ENCODE data around the gene PRPF38A. TPM values are rescaled to one million over a fixed set of nuclear protein-coding genes. Genes with fewer than 3 reads are reported as not detected.

PRPF38A gene
- total and polyA plus RNA-seq, 2 of the 4 experiments (the other 2 are of a cell fraction), result 19.0 to 23.5 TPM

DNA sequence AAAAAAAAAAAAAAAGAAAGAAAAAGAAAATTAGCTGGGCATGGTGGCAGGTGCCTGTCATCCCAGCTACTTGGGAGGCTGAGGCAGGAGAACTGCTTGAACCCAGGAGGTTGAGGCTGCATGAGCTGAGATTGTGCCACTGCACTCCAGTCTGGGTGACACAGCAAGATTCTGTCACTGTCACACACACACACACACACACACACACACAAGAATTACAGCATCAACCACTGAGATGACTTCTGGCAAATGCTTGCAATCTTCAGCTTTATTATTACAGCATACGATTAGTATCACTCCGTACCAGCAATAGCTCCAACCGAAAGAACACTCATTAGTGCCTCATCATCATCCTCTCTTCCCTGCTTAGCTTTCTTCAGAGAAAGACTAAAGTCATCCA, 4.8 kb upstream of the PRPF38A start:
- intact Hi-C loops (cut with micrococcal nuclease), result no loop called here
- Histone ChIP-seq H3K27ac (ENCODE audit: insufficient read depth, low read length) (no peak overlapping the region), H2BK120ac (ENCODE audit: low read depth, low read length) (no peak overlapping the region), H4K8ac (ENCODE audit: low read depth in 2 of 2, low read length in 2 of 2) (no peak overlapping the region), H3K4me3 (ENCODE audit: insufficient read depth, low read depth, low read length) (no peak overlapping the region), H2AFZ (replicated peaks; ENCODE audit: low read length, poor library complexity) (no peak overlapping the region), H3K27me3 (ENCODE audit: control insufficient read depth, insufficient read depth, low read length) (no peaks in the 10 kb centered on the region), H3K9me3 (ENCODE audit: control insufficient read depth, insufficient read depth, low read length) (no peaks in the 10 kb centered on the region), H4K91ac (ENCODE audit: insufficient read depth, low read depth, low read length) (no peak overlapping the region), H2BK5ac (ENCODE audit: low read depth, low read length, poor library complexity, severe bottlenecking) (no peak overlapping the region), H3K4ac (ENCODE audit: low read depth, low read length) (no peak overlapping the region), H3K23ac (ENCODE audit: low read depth, low read length) (no peak overlapping the region), H2BK20ac (ENCODE audit: low read depth, low read length) (no peak overlapping the region), H3K9me1 (ENCODE audit: insufficient read depth, low read length) (no peaks in the 10 kb centered on the region), H4K5ac (ENCODE audit: low read depth, low read length) (no peak overlapping the region), H3K18ac (ENCODE audit: low read depth, low read length) (no peak overlapping the region), H4K20me1 (ENCODE audit: insufficient read depth, low read length) (no peaks in the 10 kb centered on the region), H2AK5ac (ENCODE audit: low read depth, low read length) (no peak overlapping the region), H3K4me2 (ENCODE audit: low read depth, low read length) (no peak overlapping the region), H3K4me1 (ENCODE audit: control insufficient read depth, insufficient read depth, low read length) (no peaks in the 10 kb centered on the region), H3K79me1 (ENCODE audit: low read depth in 1 of 2, low read length in 2 of 2) (peaks cover 10 to 27% of the 10 kb centered on the region in 2 experiments; a peak in 3 of 4 replicates), H2BK15ac (ENCODE audit: low read depth, low read length) (no peak overlapping the region), H3K36me3 (ENCODE audit: control insufficient read depth, insufficient read depth, low read length) (peaks cover 8% of the 10 kb centered on the region), H3K9ac (ENCODE audit: low read depth, low read length) (no peak overlapping the region), H3K56ac (ENCODE audit: extremely low read depth, insufficient read depth, low read length) (no peak overlapping the region), H3K14ac (replicated peaks; ENCODE audit: low read depth, low read length) (no peak overlapping the region), H2AK9ac (replicated peaks; ENCODE audit: low read depth, low read length, poor library complexity) (no peak overlapping the region)
- WGBS, 2 experiments (ENCODE audit: extremely low coverage in 2 of 2, insufficient read length in 1 of 2), result no CpG with 5 or more reads among the region's 3 CpGs
- ATAC-seq (ENCODE audit: low read depth) (no peak), DNase-seq (no peak)
- BruUV-seq (replicated peaks), result no TSS peak
- dilution Hi-C loops (cut with HindIII; ENCODE audit: low sequenced_read_pairs, unreplicated experiment), result no loop called here
- in situ Hi-C loops (cut with MboI; ENCODE audit: low sequenced_read_pairs), result loop anchor here (10.0 kb wide), 1 partner anchor 285 kb away; no protein-coding TSS in a partner anchor
- CTCF ChIA-PET, result no interaction called here
- POLR2A ChIA-PET (ENCODE audit: unreplicated experiment), result no interaction called here
- TF ChIP-seq, protein P1, sequence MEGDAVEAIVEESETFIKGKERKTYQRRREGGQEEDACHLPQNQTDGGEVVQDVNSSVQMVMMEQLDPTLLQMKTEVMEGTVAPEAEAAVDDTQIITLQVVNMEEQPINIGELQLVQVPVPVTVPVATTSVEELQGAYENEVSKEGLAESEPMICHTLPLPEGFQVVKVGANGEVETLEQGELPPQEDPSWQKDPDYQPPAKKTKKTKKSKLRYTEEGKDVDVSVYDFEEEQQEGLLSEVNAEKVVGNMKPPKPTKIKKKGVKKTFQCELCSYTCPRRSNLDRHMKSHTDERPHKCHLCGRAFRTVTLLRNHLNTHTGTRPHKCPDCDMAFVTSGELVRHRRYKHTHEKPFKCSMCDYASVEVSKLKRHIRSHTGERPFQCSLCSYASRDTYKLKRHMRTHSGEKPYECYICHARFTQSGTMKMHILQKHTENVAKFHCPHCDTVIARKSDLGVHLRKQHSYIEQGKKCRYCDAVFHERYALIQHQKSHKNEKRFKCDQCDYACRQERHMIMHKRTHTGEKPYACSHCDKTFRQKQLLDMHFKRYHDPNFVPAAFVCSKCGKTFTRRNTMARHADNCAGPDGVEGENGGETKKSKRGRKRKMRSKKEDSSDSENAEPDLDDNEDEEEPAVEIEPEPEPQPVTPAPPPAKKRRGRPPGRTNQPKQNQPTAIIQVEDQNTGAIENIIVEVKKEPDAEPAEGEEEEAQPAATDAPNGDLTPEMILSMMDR (conservative IDR thresholded peaks at IDR 0.05; ENCODE audit: low read depth, low read length), result no peak
- no peak for TF ChIP-seq POLR2A (IDR thresholded peaks at IDR 0.05; ENCODE audit: low read depth, low read length)
- TF ChIP-seq RAD21 (IDR thresholded peaks at IDR 0.05; ENCODE audit: low read length), result no peak
- TF ChIP-seq RFX5 (IDR thresholded peaks at IDR 0.05; ENCODE audit: low read depth, low read length), result no peak
- TF ChIP-seq, protein P2, sequence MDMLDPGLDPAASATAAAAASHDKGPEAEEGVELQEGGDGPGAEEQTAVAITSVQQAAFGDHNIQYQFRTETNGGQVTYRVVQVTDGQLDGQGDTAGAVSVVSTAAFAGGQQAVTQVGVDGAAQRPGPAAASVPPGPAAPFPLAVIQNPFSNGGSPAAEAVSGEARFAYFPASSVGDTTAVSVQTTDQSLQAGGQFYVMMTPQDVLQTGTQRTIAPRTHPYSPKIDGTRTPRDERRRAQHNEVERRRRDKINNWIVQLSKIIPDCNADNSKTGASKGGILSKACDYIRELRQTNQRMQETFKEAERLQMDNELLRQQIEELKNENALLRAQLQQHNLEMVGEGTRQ (IDR thresholded peaks at IDR 0.05; ENCODE audit: low read depth, low read length), result no peak
- TF ChIP-seq MAZ (IDR thresholded peaks at IDR 0.05; ENCODE audit: borderline replicate concordance, low read depth, low read length), result no peak
- TF ChIP-seq RCOR1 (IDR thresholded peaks at IDR 0.05; ENCODE audit: insufficient replicate concordance, low read length), result no peak
- TF ChIP-seq SMC3 (IDR thresholded peaks at IDR 0.05; ENCODE audit: low read depth, low read length), result no peak
- TF ChIP-seq BHLHE40 (IDR thresholded peaks at IDR 0.05; ENCODE audit: low read depth, low read length), result no peak
- no peak for TF ChIP-seq MAFK (IDR thresholded peaks at IDR 0.05; ENCODE audit: low read depth, low read length)
- TF ChIP-seq FOS (IDR thresholded peaks at IDR 0.05; ENCODE audit: low read depth, low read length), result no peak
- TF ChIP-seq CHD1 (IDR thresholded peaks at IDR 0.05; ENCODE audit: low read depth, low read length), result no peak
- no peak for TF ChIP-seq MXI1 (IDR thresholded peaks at IDR 0.05; ENCODE audit: borderline replicate concordance, low read depth, low read length)
- TF ChIP-seq, protein P3, sequence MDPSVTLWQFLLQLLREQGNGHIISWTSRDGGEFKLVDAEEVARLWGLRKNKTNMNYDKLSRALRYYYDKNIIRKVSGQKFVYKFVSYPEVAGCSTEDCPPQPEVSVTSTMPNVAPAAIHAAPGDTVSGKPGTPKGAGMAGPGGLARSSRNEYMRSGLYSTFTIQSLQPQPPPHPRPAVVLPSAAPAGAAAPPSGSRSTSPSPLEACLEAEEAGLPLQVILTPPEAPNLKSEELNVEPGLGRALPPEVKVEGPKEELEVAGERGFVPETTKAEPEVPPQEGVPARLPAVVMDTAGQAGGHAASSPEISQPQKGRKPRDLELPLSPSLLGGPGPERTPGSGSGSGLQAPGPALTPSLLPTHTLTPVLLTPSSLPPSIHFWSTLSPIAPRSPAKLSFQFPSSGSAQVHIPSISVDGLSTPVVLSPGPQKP (IDR thresholded peaks at IDR 0.05; ENCODE audit: borderline replicate concordance, low read depth, low read length), result no peak
- no peak for TF ChIP-seq NFE2L2 (IDR thresholded peaks at IDR 0.05; ENCODE audit: low read depth, low read length)
- no peak for TF ChIP-seq CEBPB (IDR thresholded peaks at IDR 0.05; ENCODE audit: low read depth, low read length)
